ENCODE results near the gene DMP1.
"Not testable (repeated sequence)": the region's sequence is repeated elsewhere in the genome, so short reads cannot be mapped to it uniquely, and the experiment has no call there.

Gene DMP1

DNA sequence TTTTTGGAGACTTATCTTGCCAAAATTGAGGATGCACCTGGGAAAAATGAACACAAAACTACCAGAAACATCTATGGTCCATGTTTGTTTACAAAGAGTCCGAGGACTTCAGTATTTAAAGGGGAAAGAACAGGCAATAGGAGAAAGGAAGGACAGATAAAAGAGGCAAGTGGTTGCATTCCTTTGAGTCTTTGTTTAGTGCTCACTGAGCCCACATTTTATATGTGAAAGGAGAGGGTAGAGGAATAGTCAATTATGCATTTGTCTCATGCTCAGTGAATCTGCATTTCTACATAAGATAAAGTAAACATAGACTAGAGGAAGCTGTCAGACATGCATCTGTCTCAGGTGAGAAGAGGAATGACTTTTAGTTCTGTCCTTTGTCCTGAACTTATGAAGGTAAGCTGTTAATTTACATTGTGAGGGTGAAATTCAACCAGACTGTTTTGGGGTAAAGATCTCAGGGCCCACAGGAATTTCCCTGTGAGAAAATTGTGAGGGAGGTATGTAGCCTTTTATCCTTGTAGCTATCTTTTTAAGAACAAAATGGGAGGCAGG lies 4.5 kb downstream of the DMP1 start:
- DNase-seq, result no peak
- no peaks in the 10 kb centered on the region for H3K36me3 Mint-ChIP-seq
- H3K27ac Mint-ChIP-seq, result no peak overlapping the region
- no peak for ATAC-seq (replicated peaks)
- H3K4me3 Mint-ChIP-seq, result no peak overlapping the region
- H3K27me3 Mint-ChIP-seq, result no peaks in the 10 kb centered on the region
- H3K4me1 Mint-ChIP-seq, result no peaks in the 10 kb centered on the region
- no peaks in the 10 kb centered on the region for H3K9me3 Mint-ChIP-seq

DNA sequence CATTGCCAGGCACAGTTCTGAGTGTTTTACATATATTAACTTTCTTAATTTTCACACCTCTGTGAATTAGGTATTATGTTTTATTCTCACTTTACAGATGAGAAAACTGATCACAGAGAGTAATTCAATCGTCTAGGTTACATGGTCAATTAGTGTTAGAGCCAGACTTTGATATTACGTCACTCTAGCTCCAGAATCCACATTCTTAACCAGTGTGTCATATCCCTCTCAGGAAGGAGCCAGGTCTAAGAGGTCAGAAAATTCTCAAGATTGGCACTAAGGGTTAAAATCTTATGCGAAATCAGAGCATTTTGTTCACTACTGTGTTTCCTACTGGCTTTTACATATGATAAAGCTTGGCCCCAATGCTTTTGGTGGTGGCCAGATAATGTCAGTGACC lies 7.4 kb downstream of the DMP1 start:
- Mint-ChIP-seq H3K27me3 (peaks cover 9 to 10% of the 10 kb centered on the region in 2 donors), H3K27ac (no peak overlapping the region), H3K4me3 (no peak overlapping the region), H3K4me1 (no peaks in the 10 kb centered on the region), H3K9me3 (peaks cover 0 to 5% of the 10 kb centered on the region in 2 donors), H3K36me3 (no peaks in the 10 kb centered on the region)
- ATAC-seq (replicated peaks) (no peak), DNase-seq (no peak)

DNA sequence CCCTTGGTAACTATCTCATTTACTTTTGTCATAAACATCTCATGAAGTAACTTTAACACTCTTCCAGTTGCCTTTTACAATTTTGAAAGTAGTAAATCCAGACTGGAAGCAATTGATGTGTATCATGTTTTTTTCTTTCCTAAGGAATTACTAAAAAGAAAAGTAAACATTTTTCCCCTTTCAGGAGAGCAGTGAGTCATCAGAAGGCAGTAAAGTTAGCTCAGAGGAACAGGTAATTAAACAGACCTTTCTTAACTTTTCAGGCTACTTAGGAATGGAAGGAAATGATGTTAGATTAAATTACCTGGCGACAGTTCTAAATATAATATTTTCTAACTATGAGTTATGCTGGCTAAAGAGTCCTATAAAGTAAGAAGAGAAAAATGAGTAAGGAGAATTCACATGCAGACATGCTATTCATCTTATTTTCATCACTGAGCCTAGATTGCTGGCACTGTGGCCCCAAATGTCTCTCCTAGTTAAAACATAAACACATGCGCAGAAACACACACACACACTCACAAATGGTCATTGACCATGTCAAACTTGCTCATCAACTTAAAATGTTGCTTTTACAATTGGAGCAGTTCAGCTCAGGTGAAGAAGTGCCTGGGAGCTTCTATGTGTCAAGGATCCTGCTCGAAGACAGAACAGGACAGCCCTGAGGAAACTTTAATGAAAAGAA lies 9.3 kb downstream of the DMP1 start:
- no peak overlapping the region for H3K27ac Mint-ChIP-seq
- ATAC-seq (replicated peaks), result no peak

GRCh38 chr4:87662871-87663270 lies 12.8 kb downstream of the DMP1 start:
- Mint-ChIP-seq H3K27me3 (peaks cover 13 to 15% of the 10 kb centered on the region in 2 donors), H3K4me3 (no peak overlapping the region), H3K27ac (no peak overlapping the region), H3K4me1 (no peaks in the 10 kb centered on the region), H3K36me3 (no peaks in the 10 kb centered on the region), H3K9me3 (peaks cover 0 to 5% of the 10 kb centered on the region in 2 donors)
- ATAC-seq (replicated peaks) (no peak), DNase-seq (no peak)

More for the DNA sequence above, 9.3 kb downstream of the DMP1 start:
- peaks cover 13 to 15% of the 10 kb centered on the region in 2 donors for H3K27me3 Mint-ChIP-seq
- no peak overlapping the region for H3K4me3 Mint-ChIP-seq
- H3K4me1 Mint-ChIP-seq, result no peaks in the 10 kb centered on the region
- no peak for DNase-seq
- H3K9me3 Mint-ChIP-seq, result peaks cover 0 to 5% of the 10 kb centered on the region in 2 donors
- no peaks in the 10 kb centered on the region for H3K36me3 Mint-ChIP-seq

- no peak overlapping the region for H3K27ac Mint-ChIP-seq
Observed at GRCh38 chr4:87669373-87669772, 19.3 kb downstream of the DMP1 start.

DNA sequence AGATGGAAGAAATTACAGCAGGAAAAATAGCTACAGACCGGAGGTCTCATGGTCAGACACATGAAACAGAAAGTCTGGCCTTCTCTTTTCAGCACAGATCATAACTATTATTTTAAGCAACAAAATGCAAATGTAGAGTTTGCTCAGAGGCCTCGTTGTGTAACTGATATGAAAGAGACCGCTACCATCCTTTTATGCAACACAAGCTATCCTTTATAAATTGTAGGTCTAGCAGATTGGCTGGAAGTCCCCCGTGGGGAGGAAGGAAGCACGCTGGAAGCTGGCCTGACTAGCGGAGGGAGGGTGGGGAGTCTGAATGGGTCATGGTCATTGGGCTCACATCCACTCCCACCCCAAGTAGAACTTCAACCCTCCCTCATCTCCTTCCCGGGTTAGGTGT lies 27.7 kb downstream of the DMP1 start:
- H3K4me1 Mint-ChIP-seq, result no peaks in the 10 kb centered on the region
- H3K4me3 Mint-ChIP-seq, result no peak overlapping the region
- ATAC-seq (replicated peaks) (no peak), DNase-seq (no peak)
- H3K36me3 Mint-ChIP-seq, result peaks cover 2 to 5% of the 10 kb centered on the region in 2 donors
- peaks cover 0 to 5% of the 10 kb centered on the region in 2 donors for H3K27me3 Mint-ChIP-seq
- H3K9me3 Mint-ChIP-seq, result peaks cover 10 to 12% of the 10 kb centered on the region in 2 donors
- H3K27ac Mint-ChIP-seq, result no peak overlapping the region

More at GRCh38 chr4:87669373-87669772, 19.3 kb downstream of the DMP1 start:
- Mint-ChIP-seq H3K9me3 (peaks cover 19 to 23% of the 10 kb centered on the region in 2 donors), H3K4me3 (no peak overlapping the region), H3K36me3 (peaks cover 5 to 11% of the 10 kb centered on the region in 2 donors), H3K4me1 (no peaks in the 10 kb centered on the region), H3K27me3 (peaks cover 0 to 6% of the 10 kb centered on the region in 2 donors)
- DNase-seq (no peak), ATAC-seq (replicated peaks) (no peak)

DNA sequence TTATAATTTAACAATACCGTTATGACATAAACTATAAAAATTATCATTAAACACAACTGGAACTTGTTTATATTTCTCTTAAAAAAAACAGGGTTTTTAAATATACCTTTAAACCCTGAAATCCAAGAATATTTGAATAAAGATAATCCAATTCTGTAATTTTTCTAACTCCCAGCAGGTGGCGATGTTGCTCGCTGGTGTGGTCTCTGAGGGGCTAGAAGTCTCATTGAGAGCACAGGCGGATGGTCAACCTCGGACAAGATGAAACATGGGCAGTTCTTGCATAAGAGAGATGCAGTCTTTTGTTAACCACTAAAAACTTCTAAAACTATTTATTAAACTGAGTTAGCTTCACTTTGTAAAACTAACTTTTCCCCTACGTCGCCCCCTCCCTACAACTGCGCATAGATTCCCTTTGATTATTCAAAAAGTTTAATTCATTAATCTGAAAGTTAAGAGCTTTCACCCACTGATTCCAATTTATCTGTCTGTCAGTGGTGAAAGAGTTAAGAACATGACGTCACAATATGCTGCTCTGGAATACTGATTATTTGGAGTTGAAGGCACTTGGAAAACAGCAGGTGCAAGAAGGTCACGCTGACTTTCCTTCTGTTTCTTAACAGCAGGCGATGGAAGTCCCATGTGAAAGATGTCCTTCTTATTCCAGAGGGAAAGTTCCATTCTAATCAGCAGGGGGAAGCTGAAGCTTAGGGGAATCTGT lies 29.5 kb downstream of the DMP1 start:
- Mint-ChIP-seq H3K27me3 (peaks cover 0 to 5% of the 10 kb centered on the region in 2 donors), H3K27ac (no peak overlapping the region), H3K36me3 (peaks cover 0 to 1% of the 10 kb centered on the region in 2 donors), H3K4me3 (no peak overlapping the region), H3K4me1 (no peaks in the 10 kb centered on the region), H3K9me3 (peaks cover 4% of the 10 kb centered on the region in 2 donors)
- DNase-seq, result no peak
- ATAC-seq (replicated peaks), result peak in 1 of 2 donors; percentile 41

GRCh38 chr4:87680271-87680670 lies 30.2 kb downstream of the DMP1 start:
- Mint-ChIP-seq H3K4me3 (no peak overlapping the region), H3K36me3 (no peaks in the 10 kb centered on the region), H3K27me3 (no peaks in the 10 kb centered on the region), H3K4me1 (no peaks in the 10 kb centered on the region), H3K27ac (no peak overlapping the region), H3K9me3 (no peaks in the 10 kb centered on the region)
- ATAC-seq (replicated peaks), result no peak
- no peak for DNase-seq

DNA sequence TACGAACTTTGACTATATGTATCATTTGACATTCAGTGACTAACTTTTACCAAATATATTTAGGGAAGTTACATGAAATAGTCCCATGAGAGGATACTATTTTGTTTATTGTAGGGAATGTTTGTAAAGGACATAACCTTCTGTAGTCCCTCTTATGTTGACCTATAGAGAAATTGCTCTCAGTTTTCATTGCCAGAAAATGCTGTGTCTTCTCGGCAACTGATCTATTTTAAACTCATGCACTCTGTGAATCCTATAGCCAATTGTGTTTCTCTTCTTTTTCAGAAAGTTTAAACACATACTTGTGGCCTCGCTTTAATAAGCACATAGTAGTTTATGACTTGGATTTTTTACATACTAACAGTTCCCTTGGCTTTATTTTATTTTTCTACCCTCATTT lies 38.2 kb downstream of the DMP1 start:
- DNase-seq (no peak), ATAC-seq (replicated peaks) (no peak)
- H3K9me3 Mint-ChIP-seq, result peaks cover 13% of the 10 kb centered on the region in 2 donors
- no peak overlapping the region for H3K27ac Mint-ChIP-seq
- no peaks in the 10 kb centered on the region for H3K27me3 Mint-ChIP-seq
- H3K4me3 Mint-ChIP-seq, result no peak overlapping the region
- no peaks in the 10 kb centered on the region for H3K4me1 Mint-ChIP-seq
- peaks cover 6 to 7% of the 10 kb centered on the region in 2 donors for H3K36me3 Mint-ChIP-seq

DNA sequence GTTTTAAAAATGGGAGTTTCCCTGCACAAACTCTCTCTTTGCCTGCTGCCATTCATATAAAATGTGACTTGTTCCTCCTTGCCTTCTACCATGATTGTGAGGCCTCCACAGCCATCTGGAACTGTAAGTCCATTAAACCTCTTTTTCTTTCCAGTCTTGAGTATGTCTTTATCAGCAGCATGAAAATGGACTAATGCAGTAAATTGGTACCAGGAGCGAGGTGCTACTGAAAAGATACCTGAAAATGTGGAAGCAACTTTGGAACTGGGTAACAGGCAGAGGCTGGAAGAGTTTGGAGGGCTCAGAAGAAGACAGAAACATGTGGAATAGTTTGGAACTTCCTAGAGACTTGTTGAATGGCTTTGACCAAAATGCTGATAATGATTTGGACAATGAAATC lies 40.9 kb downstream of the DMP1 start:
- H3K4me3 Mint-ChIP-seq; DNase-seq; H3K4me1 Mint-ChIP-seq; H3K36me3 Mint-ChIP-seq; ATAC-seq (replicated peaks); H3K27me3 Mint-ChIP-seq; H3K27ac Mint-ChIP-seq: not testable (repeated sequence)
- H3K9me3 Mint-ChIP-seq, result peaks cover 15 to 19% of the 10 kb centered on the region in 2 donors

DNA sequence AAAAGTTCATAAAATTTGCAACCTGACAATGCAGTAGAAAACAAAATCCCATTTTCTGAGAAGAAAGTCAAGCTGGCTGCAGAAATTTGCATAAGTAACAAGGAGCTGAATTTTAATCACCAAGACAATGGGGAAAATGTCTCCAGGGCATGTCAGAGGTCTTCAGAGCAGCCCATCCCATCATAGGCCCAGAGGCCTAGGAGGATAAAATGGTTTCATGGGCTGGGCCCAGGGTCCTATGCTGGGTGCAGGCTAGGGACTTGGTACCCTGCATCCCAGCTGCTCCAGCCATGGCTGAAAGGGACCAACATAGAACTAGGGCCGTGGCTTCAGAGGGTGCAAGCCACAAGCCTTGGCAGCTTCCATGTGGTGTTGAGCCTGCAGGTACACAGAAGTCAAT lies 42.0 kb downstream of the DMP1 start:
- not testable (repeated sequence) for H3K36me3 Mint-ChIP-seq; ATAC-seq (replicated peaks); H3K4me3 Mint-ChIP-seq; H3K27ac Mint-ChIP-seq; H3K4me1 Mint-ChIP-seq; DNase-seq; H3K27me3 Mint-ChIP-seq
- peaks cover 15 to 19% of the 10 kb centered on the region in 2 donors for H3K9me3 Mint-ChIP-seq

GRCh38 chr4:87697272-87697671 lies 47.2 kb downstream of the DMP1 start:
- DNase-seq, result no peak
- H3K9me3 Mint-ChIP-seq, result peaks cover 8 to 22% of the 10 kb centered on the region in 2 donors
- H3K4me1 Mint-ChIP-seq, result no peaks in the 10 kb centered on the region
- peaks cover 0 to 10% of the 10 kb centered on the region in 2 donors for H3K27me3 Mint-ChIP-seq
- no peak for ATAC-seq (replicated peaks)
- no peak overlapping the region for H3K27ac Mint-ChIP-seq
- H3K36me3 Mint-ChIP-seq, result peaks cover 0 to 8% of the 10 kb centered on the region in 2 donors
- H3K4me3 Mint-ChIP-seq, result no peak overlapping the region

DNA sequence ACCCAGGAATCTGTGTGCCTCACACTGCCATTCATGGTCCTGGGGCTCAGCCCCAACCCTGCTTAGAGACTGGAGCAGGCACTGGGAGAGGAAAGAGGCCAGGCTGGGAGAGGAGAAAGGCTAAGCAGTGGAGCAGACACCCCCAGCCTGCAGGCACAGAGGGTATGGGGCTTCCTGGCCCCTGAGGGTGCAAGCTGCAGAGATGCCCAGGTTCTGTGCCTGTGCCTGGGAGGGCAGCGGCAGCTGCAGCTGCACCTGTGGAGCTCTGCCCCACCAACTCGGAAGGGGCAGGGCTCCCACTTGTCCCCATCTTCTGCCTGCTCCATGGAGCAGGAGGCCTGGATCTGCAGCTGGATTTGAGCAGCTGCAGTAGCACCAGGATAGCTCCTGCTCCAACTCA lies 47.9 kb downstream of the DMP1 start:
- Mint-ChIP-seq H3K4me3 (no peak overlapping the region), H3K9me3 (peaks cover 6 to 18% of the 10 kb centered on the region in 2 donors), H3K27me3 (peaks cover 0 to 10% of the 10 kb centered on the region in 2 donors), H3K27ac (no peak overlapping the region), H3K4me1 (no peaks in the 10 kb centered on the region), H3K36me3 (peaks cover 0 to 7% of the 10 kb centered on the region in 2 donors)
- DNase-seq (no peak), ATAC-seq (replicated peaks) (no peak)

DNA sequence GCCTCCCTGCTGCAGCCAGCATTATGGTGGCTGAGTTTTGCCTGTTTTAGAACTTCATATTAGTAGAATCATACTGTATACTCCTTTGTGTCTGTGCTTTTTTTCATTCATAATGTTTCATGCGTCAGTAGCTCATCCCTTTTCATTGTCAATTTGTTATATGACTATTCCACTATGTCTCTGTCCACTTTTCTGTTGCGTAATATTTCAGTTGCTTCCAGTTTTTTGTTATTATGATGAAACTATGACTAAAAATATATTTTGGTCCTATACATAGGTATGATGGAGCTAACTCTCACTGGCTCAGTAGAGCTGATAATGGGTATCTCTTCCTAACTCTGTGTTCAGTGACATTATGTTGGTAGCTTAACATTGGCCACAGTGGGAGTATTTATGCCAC lies 48.3 kb downstream of the DMP1 start:
- Mint-ChIP-seq H3K36me3 (peaks cover 0 to 2% of the 10 kb centered on the region in 2 donors), H3K27me3 (peaks cover 0 to 10% of the 10 kb centered on the region in 2 donors), H3K4me1 (no peaks in the 10 kb centered on the region), H3K9me3 (peaks cover 1 to 14% of the 10 kb centered on the region in 2 donors), H3K4me3 (no peak overlapping the region), H3K27ac (no peak overlapping the region)
- no peak for ATAC-seq (replicated peaks)
- DNase-seq, result no peak

DNA sequence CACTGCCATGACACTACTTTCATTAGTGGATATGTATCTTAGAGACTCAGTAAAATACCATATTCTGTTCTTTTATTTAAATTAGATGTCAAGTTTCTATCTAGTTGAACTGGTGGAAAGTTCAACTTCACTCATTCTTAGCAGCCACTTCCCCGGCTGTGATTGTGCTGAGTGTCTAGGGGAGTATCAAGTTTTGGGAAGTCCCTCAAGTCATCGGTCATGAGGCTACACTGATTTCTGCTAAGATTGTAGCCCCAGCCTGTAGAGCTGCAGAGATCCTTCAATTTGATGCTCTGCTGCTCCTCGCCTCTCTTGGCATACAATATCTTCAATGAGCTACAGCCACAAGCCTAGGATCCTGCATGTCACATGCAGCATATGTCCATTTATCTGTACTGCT lies 53.9 kb downstream of the DMP1 start:
- peaks cover 0 to 10% of the 10 kb centered on the region in 2 donors for H3K27me3 Mint-ChIP-seq
- H3K4me1 Mint-ChIP-seq, result no peaks in the 10 kb centered on the region
- no peak overlapping the region for H3K4me3 Mint-ChIP-seq
- DNase-seq (no peak), ATAC-seq (replicated peaks) (no peak)
- no peaks in the 10 kb centered on the region for H3K9me3 Mint-ChIP-seq
- H3K27ac Mint-ChIP-seq, result no peak overlapping the region
- no peaks in the 10 kb centered on the region for H3K36me3 Mint-ChIP-seq

All from stimulated activated naive B cell treated with anti-CD40 and anti-IgM and Interleukin-4, amounts not matched to agents 10 μg/mL and 1 μg/mL and 100 μg/mL, for 72 hours (primary cell).